Astrocyte of the hippocampus (primary cell): Measurements from ENCODE around the gene MRE11.
A peak's percentile ranks its signal among the peaks of the same experiment; 100 is the strongest.

Source experiments
- DNase-seq: peaks from one replicate; pipeline ENCODE4 v3.0.0; 2011; ENCODE audit warnings: low read depth, low spot score

MRE11 gene

DNA sequence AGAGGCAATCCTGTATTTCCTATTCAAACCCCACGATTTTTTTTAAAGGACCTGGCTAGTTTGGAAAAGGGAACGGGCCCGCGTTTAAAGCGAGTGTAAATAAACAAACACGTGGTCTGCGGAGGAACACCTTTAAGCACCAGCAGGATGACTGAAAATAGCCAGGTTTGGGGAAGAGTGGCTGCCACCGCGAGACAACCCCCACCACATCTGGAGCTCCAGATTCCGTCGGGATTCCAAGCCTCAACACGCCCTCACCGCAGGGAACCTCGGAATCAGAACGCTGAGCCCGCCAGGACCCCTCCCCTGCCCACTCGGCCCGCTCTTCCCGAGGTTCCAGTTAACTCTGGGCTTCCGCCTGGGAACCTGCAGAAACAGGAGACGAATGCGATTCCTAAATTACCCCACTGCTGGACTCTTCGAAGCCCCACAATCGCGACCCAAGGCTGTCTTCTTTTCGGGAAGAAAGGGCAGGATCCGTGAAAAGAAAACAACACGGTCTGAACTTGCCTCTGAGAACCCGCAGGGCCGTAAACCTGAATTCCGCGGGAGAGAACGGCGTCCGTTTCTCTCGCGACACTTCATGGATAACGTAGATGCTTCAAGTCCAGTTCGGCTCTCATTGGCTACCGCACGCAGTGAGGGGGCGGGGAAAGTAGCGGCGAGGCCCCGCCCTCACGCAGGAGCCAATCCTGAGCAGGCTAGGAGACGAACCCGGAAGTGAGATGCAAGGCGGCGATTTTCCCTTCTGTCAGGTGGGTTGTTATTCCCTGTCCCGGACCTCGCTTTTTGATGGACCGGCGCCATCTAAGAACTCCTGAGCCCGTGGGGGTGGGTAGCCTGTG lies at the start of gene MRE11, which contains the start of gene ANKRD49:
Gene MRE11, minus strand, starts transcription at position 564 of the 845 bp plus-strand sequence. CDS start 1,043 bp downstream, outside the sequence.
Gene ANKRD49, plus strand, starts transcription at position 704 of the 845 bp plus-strand sequence. CDS start 2,710 bp downstream, outside the sequence.
- DNase-seq, result peak; percentile 99

DNA sequence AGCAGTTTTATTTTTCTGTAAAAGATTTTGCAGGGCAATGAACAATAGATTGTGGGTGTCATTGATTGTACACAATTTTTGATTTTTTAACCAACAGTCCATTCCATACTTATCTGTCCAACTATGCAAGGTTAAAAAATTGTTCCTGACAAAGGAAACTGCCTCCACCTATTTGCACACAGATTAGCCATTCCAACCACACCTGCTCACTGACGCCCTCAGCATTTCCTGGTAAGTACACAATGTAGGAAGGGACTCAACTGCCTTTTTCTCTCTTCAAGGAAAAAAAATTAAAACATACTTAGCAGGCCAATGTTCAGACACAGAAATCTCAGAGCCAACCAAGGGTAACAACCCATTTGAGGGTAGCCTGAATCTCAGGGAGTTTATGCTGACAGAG lies 45.8 kb upstream of the MRE11 start:
- DNase-seq, result no peak

DNA sequence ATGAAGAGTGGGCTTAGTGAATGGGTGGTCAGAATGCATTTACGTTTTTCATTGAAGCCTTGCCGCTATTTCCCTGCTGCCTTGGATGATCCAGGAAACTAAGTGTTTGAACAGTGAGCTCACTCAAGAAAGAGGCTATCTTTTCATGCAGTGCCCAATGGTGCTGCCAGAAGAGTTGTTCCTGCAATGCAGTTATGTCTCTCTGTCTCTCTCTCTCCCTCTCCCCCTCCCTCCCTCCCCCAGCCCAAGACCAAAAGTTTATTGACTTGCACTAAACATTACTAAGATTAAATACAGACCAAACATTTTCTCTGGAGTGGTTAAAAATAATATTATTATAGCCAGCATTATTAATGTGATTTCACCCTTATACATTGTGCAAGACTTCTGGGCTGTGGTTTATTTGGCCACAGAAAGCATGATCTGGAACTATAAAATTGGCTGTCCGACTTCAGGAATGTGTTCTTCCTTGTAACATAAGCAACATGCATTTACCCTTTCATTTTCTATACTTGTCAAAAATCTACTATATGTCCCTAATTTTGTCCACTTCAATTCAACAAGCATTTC lies 43.5 kb upstream of the MRE11 start:
- peak; percentile 32 for DNase-seq

DNA sequence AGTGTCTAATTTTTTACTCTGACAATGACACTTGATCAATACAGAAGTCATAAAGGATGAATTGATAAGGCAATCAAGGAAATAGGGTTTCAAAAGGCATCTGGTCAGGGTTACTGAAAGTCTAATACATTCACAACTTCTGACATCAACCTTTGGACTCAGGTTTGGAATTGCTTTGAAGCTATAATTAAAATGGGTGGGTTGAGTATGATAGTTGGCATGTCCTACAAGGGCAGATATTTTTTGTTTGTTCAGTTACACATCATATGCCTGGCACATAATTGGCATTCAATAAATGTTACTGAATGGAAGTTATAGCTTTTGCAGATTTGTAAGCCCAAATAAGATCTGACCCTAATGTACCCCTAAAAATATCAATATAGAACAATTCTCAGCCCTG lies 42.7 kb upstream of the MRE11 start:
- DNase-seq, result no peak

DNA sequence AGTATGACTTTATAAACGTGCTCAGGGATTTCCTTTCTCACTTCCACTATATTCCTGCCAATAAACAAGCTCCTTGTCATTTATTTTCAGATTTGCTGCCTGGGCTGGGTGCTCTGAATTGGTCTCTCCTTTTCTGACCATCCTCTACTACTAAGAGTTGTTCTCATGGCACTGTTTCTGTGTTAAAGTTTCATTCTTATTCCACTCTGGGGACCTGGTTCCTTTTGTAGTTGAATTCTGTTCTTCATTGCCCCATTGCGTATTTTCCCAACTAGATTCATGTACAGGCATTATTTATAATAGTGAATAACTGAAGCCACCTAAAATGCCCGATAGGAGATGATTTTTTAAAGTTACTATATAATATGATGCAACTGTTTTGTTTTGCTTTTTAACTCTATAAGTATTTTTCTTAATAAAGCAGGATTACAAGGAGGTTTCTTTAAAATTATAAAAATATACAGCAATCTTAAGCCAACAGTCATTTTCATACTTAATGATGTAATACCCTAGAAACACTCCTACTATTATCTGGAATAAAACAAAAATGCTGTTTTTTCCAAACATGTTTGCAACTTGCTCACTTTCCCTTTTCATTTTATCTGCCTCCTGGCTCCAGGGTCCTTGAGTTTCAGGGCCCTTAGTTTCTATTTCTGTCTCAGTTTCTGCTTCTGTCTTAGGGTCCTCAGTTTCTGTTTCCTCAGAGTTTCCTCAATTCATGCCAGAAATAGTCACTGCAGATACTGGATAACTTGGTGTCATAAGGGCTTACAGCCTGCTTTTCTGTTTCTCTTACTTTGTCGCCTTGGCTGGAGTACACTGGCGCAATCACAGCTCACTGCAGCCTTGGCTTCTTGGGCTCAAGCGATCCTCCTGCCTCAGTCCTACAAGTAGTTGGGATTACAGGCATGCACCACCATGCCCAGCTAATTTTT lies 40.3 kb upstream of the MRE11 start:
- DNase-seq, result no peak

DNA sequence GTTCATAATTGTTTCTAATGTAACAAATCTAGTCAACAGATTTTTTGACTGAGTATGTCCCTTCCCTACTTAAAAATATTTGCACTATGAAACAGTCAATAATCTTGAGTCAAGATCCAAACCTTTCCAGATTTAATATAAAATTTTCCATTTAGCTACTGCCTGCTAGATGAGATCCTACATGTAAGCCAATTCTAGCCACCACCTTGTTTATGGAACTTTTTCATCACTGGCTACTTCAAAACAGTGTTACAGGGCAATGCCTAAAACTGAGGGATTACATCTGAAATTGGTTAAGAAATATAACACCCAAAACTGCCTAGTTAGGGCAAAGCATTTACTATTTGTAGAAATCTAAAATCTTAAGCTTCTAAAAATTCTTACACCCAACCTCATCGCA lies 39.6 kb upstream of the MRE11 start:
- no peak for DNase-seq

DNA sequence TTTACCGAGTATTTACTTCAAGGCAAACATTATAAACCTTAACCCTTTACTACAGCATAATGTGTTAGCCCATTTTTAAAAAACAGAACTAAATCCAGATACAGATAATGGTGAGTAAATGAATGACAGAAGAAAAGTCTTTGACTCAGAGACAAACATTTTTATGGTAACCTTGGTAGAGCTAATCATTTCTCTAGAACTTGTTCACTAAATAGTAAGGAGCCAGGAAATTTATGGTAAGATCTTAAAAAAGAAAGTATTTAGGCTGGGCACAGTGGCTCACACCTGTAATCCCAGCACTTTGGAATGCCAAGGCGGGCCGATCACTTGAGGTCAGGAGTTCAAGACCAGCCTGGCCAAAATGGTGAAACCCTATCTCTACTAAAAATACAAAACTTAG lies 38.6 kb upstream of the MRE11 start:
- DNase-seq, result no peak

DNA sequence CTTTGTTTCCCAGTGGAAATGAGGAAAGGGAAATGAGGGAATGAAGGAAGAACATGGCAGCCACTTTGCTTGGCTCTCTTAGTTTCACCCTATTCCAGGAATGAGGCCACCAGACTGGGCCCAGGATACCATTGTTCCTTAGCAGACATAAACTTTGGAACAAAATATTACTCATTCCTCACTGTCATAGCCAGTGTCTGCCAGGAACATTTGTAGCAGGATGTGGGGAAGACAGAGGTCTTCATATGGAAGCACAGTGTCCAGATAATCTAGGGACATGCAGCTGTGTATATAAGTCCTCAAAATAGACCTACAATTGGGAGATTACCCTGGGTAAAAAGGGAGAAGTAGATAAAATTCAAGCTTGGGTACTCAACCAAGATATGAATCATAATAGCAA lies 34.9 kb upstream of the MRE11 start:
- DNase-seq, result no peak

DNA sequence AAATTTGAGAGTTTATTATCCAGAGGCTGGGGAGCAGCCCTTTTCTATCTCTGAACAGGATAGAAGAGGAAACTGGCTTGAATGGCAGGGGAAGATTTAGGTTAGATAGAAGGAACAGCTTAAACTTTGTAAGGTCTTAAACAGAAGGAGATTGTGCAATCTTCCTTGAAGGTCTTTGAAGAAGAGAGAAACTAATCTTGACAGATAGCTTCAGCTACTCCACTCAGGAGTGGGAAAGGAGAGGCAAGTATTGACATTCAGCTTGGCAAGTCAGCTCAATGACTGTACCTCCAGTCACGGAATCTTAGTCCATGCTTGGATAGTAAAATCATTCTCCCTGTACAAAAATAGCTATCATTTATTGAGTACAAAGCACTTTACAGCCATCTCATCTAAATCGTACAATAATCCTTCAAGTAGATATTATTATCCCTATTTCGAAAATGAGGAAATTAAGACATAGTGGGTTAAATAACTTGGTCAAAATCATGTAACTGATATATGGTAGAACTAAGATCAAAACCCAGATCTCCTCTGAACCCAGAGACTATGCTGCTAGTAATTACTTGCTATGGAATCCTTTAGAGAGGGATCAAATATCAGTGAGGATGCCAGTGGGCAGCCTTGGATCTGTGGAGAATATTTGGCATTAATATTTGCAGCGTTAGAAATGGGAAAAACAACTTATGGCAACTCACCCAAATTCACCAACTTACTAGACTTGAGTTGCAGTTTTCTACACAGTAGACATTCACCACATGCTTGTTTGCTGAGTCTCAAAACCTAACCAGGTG lies 33.2 kb upstream of the MRE11 start:
- no peak for DNase-seq

DNA sequence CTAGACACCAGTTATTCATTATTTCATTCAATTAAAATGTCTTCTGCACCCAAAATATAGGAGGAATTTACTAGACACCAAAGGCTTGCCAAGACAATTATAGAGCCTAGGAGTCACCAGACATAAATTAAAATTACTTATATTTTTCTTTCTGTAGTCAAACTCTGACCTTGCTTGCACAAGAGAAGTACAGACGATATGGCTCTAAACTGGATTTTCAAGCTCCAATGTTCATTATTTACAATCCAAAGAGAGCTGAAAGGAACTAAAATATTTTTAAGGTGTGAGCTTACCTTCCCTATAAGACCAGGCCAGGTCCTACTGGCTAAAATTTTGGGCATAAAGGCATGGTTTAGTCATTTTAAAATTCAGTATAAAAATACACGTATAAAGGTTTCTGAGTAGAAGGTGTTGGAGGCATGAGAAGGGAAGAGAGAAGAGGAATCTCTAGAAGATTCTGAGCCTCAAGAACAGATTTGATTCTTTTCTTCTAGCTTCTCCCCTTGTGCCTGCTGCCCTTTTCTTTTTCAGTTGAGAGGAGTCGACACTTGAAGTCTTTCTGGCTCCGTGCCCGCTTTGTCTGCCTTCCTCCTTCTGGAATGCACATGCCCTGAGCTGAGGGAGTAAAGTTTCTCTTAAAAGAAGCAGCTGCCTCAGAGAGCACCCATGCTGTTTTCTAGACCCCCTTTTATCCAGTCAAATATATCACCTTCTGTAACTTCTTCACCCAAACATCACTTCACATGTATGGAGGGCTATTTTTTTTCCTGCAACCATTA lies 32.1 kb upstream of the MRE11 start:
- DNase-seq, result peak; percentile 75

DNA sequence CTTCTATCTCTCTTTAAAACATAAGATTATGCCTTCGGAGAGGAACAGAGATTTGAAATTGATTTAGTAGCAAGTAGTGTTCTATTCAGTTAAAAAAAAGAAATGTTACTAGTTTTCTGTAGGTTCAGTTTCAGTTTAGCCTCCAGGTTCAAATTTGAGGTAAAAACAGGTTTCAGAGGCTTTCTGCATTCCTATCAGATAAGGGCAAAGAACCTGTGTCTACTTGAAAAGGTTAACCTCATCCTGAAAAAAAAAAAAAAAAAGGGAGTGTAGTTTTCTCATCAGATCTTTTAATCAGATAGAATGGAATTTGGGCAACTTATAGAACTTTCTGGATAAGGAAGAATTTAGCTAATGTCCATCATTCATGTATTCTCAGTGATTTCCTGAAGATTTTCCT lies 30.7 kb upstream of the MRE11 start:
- no peak for DNase-seq

DNA sequence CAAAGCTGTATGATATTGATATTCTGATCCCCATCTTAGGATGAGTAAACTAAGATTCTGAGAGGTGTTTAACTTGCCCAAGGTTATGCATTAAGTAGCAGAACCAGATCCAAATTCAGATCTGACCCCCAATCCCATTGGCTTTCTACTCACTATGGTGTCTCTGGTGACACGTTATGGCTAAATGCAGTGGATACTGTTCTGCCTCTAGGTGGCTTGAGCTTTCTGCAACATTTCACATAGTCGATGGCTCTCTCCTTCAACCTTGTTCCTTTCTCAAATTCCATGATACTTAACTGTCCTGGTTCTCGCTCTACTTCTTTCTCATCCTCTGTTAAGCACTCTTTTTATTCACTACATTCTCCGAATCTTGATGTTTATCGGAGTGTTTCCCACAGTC lies 28.0 kb upstream of the MRE11 start:
- no peak for DNase-seq

DNA sequence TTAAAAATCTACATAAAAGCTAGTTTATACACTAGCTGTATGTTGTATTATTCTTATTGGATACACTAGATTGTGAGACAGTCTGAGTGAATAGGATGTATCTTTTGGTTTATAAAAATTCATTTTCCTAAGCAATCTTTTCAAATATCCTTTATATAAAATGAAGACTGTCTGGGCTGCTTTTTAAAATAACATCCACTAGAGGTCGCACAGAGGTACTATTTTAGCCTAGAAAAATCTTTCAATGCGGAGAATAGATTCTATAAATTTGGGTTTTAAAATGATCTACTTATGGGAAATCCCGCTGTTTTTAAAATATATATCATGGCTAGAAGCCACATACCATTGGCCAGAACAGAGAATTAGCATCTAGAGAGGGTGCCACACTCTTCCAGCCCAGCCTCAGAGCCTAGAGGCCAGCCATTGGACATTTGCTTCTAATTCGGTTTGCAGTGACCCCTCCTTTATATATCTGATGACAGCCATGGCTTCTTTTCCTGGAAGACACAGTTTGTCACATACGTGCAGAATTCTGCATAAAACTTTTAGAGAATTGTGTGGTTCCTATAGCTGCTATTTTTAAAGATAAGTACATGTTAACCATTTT lies 25.9 kb upstream of the MRE11 start:
- peak; percentile 46 for DNase-seq

DNA sequence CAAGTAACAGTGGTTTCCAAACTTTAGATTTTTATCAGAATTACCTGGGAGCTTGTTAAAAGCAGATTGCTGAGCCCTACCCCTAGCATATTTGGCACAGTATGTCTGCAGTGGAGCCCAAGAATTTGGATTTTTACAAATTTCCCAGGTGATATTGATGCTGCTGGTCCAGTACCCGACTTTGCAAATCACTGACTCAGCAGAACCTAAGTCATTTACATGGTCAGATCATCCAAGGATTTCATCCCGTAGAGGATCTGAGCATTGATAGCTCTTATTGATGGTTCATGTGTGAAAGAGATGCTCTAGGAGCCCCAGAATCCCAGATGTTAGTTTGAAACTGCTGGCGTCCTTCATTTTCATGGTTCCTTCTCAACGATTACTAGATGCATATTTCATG lies 24.7 kb upstream of the MRE11 start:
- DNase-seq, result no peak

DNA sequence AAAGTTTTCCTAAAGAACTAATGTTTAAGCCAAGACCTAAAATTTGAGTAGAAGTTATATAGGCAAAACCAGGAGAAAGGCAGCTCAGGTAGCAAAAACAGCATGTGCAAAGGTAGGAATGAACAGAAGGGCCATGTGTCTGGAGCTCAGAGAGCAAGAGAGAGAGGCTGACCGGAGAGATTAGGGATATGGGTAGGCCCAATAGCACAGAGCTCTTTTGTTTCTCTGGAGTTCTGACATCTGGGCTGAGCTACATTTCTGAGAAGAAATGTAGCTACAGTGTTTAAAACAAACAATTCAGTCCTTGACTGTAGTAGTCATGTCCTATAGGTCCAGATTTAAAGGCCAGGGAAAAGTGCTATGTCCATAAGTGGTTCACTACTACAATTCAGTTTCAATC lies 23.1 kb upstream of the MRE11 start:
- DNase-seq, result no peak

DNA sequence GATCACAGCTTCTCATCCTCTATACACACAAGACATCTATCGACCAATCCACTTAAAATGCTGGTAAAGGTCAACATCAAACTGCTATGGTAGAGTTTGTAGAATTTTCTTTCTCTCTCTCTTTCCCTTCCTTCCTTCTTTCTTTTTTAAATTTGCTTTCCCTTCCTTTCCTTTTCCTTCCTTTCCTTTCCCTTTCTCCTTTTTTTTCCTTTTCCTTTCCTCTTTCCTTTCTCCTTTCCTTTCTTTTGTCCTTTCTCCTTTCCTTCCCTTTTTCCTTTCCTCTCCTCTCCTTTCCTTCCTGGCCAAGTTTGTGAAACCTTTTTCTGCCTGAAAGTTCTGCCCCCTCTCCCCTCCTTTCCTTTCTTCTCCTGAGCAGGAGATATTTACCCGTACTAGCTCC lies 21.8 kb upstream of the MRE11 start:
- no peak for DNase-seq

DNA sequence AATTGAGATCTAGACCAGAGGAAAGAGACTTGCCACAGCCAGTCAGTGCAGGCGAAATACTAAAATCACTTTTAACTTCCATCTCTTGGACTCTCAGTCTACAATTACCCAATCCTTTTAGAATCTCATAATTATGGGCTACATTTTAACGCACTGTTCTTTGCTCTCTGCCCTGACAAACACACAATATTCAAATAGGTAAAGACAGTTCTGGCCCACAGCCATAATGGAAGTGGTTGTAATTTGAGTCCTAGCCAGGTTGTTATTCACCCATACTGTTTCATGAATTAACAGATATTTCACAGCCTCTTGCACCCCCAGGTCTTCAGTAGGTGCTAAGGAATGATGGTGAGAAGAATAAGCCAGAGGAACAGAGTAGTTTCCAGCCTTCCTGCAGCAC lies 19.4 kb upstream of the MRE11 start:
- DNase-seq, result peak; percentile 28

DNA sequence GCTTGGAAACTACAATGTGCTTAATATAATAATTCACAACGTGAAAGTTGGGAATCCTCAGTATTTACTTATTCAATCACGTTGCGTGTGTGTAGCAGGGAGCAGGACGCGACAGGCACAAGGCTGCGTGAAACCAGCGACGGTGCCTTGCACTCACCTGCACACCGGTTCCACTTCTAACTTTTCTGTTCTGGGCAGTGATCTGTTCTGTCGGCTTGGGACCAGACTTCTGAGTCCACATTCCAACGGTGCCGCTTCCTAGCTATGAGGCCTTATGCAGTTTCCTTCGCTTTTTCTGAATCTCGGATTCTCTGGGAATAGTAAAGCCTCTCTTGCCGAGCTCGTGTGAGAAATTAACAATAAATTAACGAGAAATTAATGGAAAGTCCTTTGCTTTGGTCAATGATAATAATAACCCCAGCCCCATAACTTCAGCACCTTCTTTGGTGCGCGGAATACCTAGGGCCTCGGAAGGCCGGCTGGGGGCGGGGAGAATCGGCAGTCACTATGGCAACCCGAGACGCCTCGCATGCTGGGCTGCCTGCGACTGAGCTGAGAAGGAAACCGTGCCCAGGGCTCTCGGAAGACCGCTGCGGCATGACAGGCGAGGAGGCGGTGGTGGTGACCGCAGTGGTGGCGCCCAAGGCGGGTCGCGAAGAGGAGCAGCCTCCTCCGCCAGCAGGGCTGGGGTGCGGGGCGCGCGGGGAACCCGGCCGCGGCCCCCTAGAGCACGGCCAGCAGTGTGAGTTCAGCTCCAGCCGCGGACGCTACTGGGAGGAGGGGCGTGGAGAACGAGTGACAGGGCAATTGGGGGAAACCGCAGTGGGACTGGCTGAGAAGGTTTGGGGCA lies 18.5 kb upstream of the MRE11 start, which contains the start of gene C11orf97:
Gene C11orf97, plus strand, starts transcription at position 530 of the 850 bp plus-strand sequence. Its CDS starts 68 bp downstream, at position 598.
- peak; percentile 76 for DNase-seq

DNA sequence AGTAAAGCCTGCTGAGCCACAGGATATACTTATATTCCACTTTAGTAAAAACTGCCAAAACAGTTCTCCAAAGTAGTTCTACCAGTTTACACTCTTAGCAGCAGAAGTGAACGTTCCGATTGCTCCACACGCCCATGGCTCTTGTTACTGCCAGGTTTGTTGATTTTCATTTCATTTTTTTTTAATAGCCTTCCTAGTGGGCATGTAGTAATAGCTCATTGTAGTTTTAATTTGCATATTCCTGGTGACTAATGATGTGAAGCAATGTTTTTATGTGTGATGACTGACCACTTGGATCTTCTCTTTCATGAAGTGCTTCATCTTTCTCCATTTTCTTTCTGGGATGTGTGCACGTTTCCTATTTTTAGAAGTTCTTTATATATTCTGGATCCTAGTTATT lies 13.8 kb upstream of the MRE11 start:
- DNase-seq, result no peak
